HFF-Myc (cell line): ENCODE data around the gene EPHA3.

Experiments
- DNase-seq: peaks from one replicate; pipeline ENCODE4 v3.0.0-alpha.2; 2011; ENCODE audit warnings: low read depth; ENCODE audit errors: extremely low read depth
- H3K4me3 ChIP-seq: replicated peaks from 2 replicates; pipeline ENCODE4 v1.5.1; 2011; ENCODE audit warnings: low read depth, mild to moderate bottlenecking, control low read depth, low read length
- TF ChIP-seq, protein P1 (sequence below): IDR thresholded peaks from 2 replicates; pipeline ENCODE4 v1.5.1; 2012; ENCODE audit warnings: mild to moderate bottlenecking, low read depth, low read length, control low read depth; ENCODE audit errors: missing control alignments

The EPHA3 gene

DNA sequence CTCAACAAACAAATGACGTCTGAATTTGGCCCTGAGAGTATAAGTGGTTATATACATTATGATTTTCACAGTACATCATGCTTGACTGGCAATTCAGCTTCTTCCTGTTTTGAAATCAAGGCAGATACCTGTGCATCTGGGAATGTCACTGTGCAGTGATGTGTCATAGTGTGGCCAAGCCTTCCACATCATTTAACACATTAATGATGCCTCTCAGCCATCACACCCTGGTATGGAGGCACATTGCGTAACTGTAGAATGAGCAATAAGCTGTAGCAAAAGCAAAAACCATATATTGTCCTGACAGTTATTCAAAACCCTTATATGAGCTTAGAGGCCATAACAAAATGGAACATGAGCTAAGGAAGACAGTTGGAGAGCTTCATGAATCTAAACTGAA lies 246.0 kb downstream of the EPHA3 start:
- DNase-seq: no peak
- no peak overlapping the region for H3K4me3 ChIP-seq
- TF ChIP-seq, protein P1, sequence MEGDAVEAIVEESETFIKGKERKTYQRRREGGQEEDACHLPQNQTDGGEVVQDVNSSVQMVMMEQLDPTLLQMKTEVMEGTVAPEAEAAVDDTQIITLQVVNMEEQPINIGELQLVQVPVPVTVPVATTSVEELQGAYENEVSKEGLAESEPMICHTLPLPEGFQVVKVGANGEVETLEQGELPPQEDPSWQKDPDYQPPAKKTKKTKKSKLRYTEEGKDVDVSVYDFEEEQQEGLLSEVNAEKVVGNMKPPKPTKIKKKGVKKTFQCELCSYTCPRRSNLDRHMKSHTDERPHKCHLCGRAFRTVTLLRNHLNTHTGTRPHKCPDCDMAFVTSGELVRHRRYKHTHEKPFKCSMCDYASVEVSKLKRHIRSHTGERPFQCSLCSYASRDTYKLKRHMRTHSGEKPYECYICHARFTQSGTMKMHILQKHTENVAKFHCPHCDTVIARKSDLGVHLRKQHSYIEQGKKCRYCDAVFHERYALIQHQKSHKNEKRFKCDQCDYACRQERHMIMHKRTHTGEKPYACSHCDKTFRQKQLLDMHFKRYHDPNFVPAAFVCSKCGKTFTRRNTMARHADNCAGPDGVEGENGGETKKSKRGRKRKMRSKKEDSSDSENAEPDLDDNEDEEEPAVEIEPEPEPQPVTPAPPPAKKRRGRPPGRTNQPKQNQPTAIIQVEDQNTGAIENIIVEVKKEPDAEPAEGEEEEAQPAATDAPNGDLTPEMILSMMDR: no peak

DNA sequence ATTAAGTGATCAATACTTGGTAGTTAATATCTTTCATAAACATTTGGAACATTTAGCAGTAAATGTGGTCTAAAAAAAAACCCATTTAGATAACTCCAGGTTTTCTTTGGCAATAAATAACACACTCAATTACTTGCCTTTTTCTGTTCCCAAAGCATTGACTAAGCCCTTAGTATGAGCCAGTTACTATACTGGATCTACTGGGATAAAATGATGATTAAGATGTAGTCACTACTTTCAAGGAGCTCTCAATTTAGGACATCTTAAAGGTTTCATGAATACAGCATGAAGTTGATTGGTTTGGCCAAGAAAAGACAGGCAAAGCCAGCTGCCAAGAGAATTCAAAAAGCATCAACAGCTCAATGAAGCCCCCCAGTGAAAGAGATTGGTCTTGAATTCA lies 250.9 kb downstream of the EPHA3 start:
- DNase-seq: no peak
- TF ChIP-seq, protein P1: no peak
- H3K4me3 ChIP-seq: no peak overlapping the region

DNA sequence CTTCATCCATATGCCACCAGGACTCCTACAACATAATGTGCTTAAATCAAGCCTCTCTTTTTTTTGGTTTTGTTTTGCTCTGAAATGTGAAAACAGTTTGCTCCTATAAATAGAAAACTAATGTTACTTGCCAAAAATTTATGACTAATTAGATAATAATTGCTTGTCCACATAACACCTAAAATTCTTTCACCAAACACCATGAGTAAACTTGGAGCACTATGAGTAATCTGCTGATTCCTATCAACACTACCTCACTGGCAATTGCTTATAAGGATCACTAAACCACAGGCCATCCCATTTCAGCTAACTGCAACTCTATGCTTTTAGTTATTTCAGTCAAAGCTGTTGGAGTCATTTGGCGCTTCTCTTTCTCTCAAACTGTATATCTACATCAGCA lies 252.7 kb downstream of the EPHA3 start:
- no peak for DNase-seq
- no peak overlapping the region for H3K4me3 ChIP-seq
- TF ChIP-seq, protein P1: no peak

DNA sequence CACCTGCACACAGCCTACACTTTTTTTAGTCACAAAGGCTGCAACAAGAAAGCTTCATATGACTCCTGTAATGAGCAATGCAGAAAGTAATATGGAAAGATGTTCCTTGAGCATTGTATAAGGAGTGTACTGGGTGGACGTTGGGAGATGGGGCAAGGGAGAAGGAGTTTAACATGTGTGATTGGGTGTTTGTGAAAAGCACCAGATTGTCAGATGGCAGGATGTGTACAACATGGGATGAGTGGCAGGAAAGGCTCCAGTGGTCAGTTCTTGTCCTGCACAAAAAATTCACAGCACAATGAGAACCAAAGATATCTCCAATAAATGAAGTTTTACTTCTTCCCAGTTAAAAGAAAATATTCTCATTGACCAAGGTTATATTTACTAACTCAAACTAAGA lies 255.1 kb downstream of the EPHA3 start:
- H3K4me3 ChIP-seq: no peak overlapping the region
- no peak for DNase-seq
- TF ChIP-seq, protein P1: no peak

DNA sequence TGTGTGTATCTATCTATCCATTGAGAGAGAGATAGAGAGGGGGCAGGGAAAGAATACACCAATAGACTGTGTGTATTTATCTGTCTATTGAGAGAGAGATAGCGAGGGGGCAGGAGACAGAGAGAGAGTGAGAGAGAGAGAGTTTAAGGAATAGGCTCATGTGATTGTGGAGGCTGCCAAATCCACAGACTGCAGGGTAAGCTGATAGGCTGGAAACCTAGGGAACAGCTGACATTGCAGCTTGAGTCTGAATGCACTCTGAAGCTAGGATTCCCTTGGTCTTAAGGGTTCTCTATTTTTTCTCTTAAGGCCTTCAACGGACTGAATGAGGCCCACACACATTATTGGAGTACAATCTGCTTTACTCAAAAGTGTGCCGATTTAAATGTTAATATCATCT lies 255.8 kb downstream of the EPHA3 start:
- DNase-seq: no peak
- H3K4me3 ChIP-seq: no peak overlapping the region
- TF ChIP-seq, protein P1: no peak

DNA sequence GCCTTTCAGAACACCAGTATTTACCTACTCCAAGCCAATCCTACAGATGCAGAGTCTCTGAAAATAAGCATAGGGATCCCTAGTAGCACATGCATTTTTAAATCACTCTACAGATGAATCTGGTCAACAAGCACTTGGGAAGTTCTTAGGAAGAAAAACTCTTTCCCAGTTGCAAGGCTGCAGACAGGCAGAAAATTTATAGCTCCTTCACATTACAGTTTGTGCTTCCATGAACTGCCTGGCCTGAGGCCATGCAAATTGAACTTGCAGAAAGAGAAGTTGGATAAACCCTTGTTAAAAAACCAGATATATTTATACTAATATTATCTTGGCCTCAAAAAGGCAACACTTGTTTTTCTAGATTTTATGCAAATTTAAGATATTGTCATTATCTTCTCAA lies 256.9 kb downstream of the EPHA3 start:
- TF ChIP-seq, protein P1: no peak
- no peak for DNase-seq
- no peak overlapping the region for H3K4me3 ChIP-seq

DNA sequence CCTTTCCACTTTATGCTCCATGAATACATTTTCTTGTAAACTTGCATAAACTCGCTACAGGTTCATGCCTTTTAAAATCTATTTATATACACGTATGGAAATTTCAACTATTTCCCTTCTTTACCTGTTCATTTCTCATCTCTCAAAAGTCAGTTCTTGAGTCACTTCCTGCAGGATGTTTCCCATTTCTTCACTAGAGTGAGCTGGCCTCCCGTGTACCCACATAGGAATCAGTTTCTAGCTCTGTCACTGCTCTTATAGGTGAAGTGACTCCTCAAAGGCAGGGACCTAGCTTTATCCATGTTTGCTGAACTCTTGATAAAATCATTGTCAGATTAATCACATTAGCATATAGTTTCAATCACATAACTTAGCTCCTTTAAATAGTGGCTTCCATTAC lies 259.7 kb downstream of the EPHA3 start:
- no peak for DNase-seq
- no peak overlapping the region for H3K4me3 ChIP-seq
- TF ChIP-seq, protein P1: no peak
